A549 treated with Mapracorat at 1 μM for 4 hours (cell line): Measurements from ENCODE around the gene SNRNP25. TPM values are rescaled to one million over a fixed set of nuclear protein-coding genes. Genes with fewer than 3 reads are reported as not detected.

Source experiments
- total RNA-seq: library from RNA; stranded (reverse); fragments of 200-300 nt; extraction: Qiagen RNA extraction; gene quantifications from 5 replicates; pipeline ENCODE4 v1.2.3, GENCODE V29; 2022

SNRNP25 gene
- total RNA-seq: 64.7 to 76.8 TPM (median 70.2 TPM) in 5 replicates

GRCh38 chr16:53346-54236 is at the start of gene SNRNP25, which contains the start of gene POLR3K:
TSS of gene SNRNP25 (plus strand) at chr16:53828. CDS start at chr16:54017, 189 bp downstream.
TSS of gene POLR3K (minus strand) at chr16:53608. CDS start at chr16:53586, 22 bp downstream.

GRCh38 chr16:72561-73548 is 19.2 kb downstream of the SNRNP25 start, which contains the start of gene RHBDF1:
TSS of gene RHBDF1 (minus strand) at chr16:72631. CDS start at chr16:65015, 7,616 bp downstream.

DNA sequence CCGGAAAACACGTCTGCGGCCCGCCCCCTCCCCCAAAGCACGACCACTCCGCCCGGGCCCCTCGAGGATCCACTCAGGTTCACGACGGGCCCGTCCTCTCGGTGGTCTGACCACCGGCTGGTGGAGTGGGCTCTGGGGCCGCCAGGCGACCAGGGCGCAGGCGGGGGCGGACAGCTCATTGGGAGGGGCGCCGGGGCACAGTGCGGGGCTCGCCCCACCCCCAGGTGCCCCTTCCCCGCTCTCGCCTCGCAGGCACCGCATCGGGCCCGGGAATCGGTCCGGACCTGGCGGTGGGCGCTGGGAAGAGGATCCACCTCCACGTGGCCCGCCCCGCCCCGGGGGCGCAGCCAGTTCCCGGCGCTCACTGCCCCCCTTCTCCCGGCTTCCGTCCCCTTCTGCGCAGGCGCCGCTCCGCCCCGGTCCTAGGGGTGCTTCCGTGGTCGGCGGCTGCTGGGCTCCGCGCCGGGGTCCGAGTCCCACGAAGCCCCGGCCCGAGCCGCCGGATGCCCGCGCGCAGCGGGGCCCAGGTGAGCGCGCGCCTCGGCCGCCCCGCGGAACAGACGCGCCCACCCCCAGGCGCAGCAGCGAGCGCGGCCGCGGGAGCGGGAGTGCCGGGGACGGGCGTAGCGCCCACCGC is 24.3 kb downstream of the SNRNP25 start, which contains the start of gene MPG:
Gene MPG, plus strand, starts transcription at position 419 of the 637 bp plus-strand sequence. Its CDS starts 85 bp downstream, at position 504.

Other genes with a start within 250 kb of the SNRNP25 start
- gene POLR3K, start 220 bp upstream of the SNRNP25 start, total RNA-seq: 32.4 to 39.7 TPM (median 35.7 TPM) in 5 replicates
- 22.6 to 32.3 TPM (median 29.3 TPM) in 5 replicates for gene RHBDF1, start 18.8 kb downstream of the SNRNP25 start, total RNA-seq
- gene MPG, start 24.4 kb downstream of the SNRNP25 start, total RNA-seq: 55.2 to 81.0 TPM (median 72.5 TPM) in 5 replicates
- gene NPRL3, start 84.8 kb downstream of the SNRNP25 start, total RNA-seq: 21.0 to 29.7 TPM (median 26.8 TPM) in 5 replicates
- gene HBZ, start 98.8 kb downstream of the SNRNP25 start, total RNA-seq: 0.19 TPM in 1 of 5 replicates, not detected in the others
- gene HBM, start 112.2 kb downstream of the SNRNP25 start, total RNA-seq: not detected in 5 replicates
- 0.47 to 0.97 TPM (median 0.68 TPM) in 4 of 5 replicates, not detected in the other for gene HBA2, start 119.0 kb downstream of the SNRNP25 start, total RNA-seq
- 0.87 to 2.8 TPM (median 1.5 TPM) in 4 of 5 replicates, not detected in the other for gene HBA1, start 122.9 kb downstream of the SNRNP25 start, total RNA-seq
- gene HBQ1, start 126.6 kb downstream of the SNRNP25 start, total RNA-seq: 4.6 to 8.2 TPM (median 7.1 TPM) in 5 replicates
- gene LUC7L, start 175.6 kb downstream of the SNRNP25 start, total RNA-seq: 41.1 to 48.4 TPM (median 46.1 TPM) in 5 replicates
- 40.8 to 49.2 TPM (median 48.4 TPM) in 5 replicates for gene FAM234A, start 181.0 kb downstream of the SNRNP25 start, total RNA-seq
- gene RGS11, start 222.1 kb downstream of the SNRNP25 start, total RNA-seq: 3.4 to 5.4 TPM (median 4.9 TPM) in 5 replicates
- gene ARHGDIG, start 226.8 kb downstream of the SNRNP25 start, total RNA-seq: 2.7 to 3.4 TPM (median 3.2 TPM) in 5 replicates
- 0.11 to 0.65 TPM (median 0.42 TPM) in 5 replicates for gene PDIA2, start 229.3 kb downstream of the SNRNP25 start, total RNA-seq